Measurements from ENCODE around the gene ARID4B.
"Not testable (repeated sequence)": the region's sequence is repeated elsewhere in the genome, so short reads cannot be mapped to it uniquely, and the experiment has no call there.

GRCh38 chr1:235283636-235284035, 44.3 kb downstream of the ARID4B start:
- TF ChIP-seq EZH2phosphoT487 (IDR thresholded peaks at IDR 0.05; ENCODE audit: borderline replicate concordance, low read depth, low read length) = not testable (repeated sequence)
- TF ChIP-seq, protein P1, sequence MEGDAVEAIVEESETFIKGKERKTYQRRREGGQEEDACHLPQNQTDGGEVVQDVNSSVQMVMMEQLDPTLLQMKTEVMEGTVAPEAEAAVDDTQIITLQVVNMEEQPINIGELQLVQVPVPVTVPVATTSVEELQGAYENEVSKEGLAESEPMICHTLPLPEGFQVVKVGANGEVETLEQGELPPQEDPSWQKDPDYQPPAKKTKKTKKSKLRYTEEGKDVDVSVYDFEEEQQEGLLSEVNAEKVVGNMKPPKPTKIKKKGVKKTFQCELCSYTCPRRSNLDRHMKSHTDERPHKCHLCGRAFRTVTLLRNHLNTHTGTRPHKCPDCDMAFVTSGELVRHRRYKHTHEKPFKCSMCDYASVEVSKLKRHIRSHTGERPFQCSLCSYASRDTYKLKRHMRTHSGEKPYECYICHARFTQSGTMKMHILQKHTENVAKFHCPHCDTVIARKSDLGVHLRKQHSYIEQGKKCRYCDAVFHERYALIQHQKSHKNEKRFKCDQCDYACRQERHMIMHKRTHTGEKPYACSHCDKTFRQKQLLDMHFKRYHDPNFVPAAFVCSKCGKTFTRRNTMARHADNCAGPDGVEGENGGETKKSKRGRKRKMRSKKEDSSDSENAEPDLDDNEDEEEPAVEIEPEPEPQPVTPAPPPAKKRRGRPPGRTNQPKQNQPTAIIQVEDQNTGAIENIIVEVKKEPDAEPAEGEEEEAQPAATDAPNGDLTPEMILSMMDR (conservative IDR thresholded peaks at IDR 0.05; ENCODE audit: low read length) = not testable (repeated sequence)
